A673 (cell line): Measurements from ENCODE around the gene YEATS4. TPM values are rescaled to one million over a fixed set of nuclear protein-coding genes. Genes with fewer than 3 reads are reported as not detected.

ENCODE experiments used
- BruUV-seq: library from RNA; stranded (reverse); fragments of 400-500 nt; replicated peaks from 2 replicates; lab custom pipeline; 2021; lab: Mats Ljungman, UMichigan
- CTCF ChIA-PET: fragments of 300-600 bp; sonication (Branson Sonifier 250); formaldehyde crosslinking; loops from one replicate; lab custom pipeline; 2022; ENCODE audit warnings: antibody characterized with exemption; lab: Charles Lee
- POLR2A ChIA-PET: fragments of 300-600 bp; sonication (Branson Sonifier 250); formaldehyde crosslinking; loops from one replicate; lab custom pipeline; 2022; ENCODE audit warnings: antibody characterized with exemption; ENCODE audit not compliant: low non-redundant PET; lab: Charles Lee
- DNase-seq: peaks from one replicate; pipeline ENCODE4 v3.0.0-alpha.2; 2015; ENCODE audit warnings: low spot score
- H3K27ac ChIP-seq: fragments of 200-600 bp; sonication (generic); 2 replicates; pipeline ENCODE4 v1.5.1; 2016; ENCODE audit warnings: mixed run types, low read depth, mild to moderate bottlenecking, mixed read lengths, antibody characterized with exemption, low read length; ENCODE audit not compliant: poor library complexity, severe bottlenecking
- H3K27me3 ChIP-seq: fragments of 200-600 bp; sonication (generic); replicated peaks from 2 replicates; pipeline ENCODE4 v1.6.1; 2017; ENCODE audit warnings: mixed run types, low read depth, mild to moderate bottlenecking, mixed read lengths, antibody characterized with exemption, low read length; ENCODE audit not compliant: insufficient read depth, poor library complexity
- H3K36me3 ChIP-seq: fragments of 200-600 bp; sonication (generic); 2 replicates; pipeline ENCODE4 v1.6.1; 2016; ENCODE audit warnings: mixed run types, mild to moderate bottlenecking, mixed read lengths, antibody characterized with exemption, low read length; ENCODE audit not compliant: insufficient read depth, poor library complexity, severe bottlenecking
- H3K4me1 ChIP-seq: fragments of 200-600 bp; sonication (generic); 2 replicates; pipeline ENCODE4 v1.6.1; 2017; ENCODE audit warnings: mixed run types, mild to moderate bottlenecking, mixed read lengths, antibody characterized with exemption, low read length; ENCODE audit not compliant: insufficient read depth, poor library complexity, severe bottlenecking
- H3K4me3 ChIP-seq: fragments of 200-600 bp; sonication (generic); 2 replicates; pipeline ENCODE4 v1.5.1; 2016; ENCODE audit warnings: low read depth, mixed run types, mild to moderate bottlenecking, mixed read lengths, low read length; ENCODE audit not compliant: poor library complexity, severe bottlenecking
- H3K9me3 ChIP-seq: fragments of 200-600 bp; sonication (generic); 2 replicates; pipeline ENCODE4 v1.6.1; 2016; ENCODE audit warnings: mixed run types, low read depth, mild to moderate bottlenecking, mixed read lengths, antibody characterized with exemption, low read length; ENCODE audit not compliant: poor library complexity, severe bottlenecking
- EZH2 ChIP-seq: fragments of 200-600 bp; sonication (generic); IDR thresholded peaks from 2 replicates; pipeline ENCODE4 v1.6.1; 2017; ENCODE audit warnings: borderline replicate concordance, low read depth, mild to moderate bottlenecking, mixed read lengths, antibody characterized with exemption, low read length; ENCODE audit not compliant: poor library complexity, severe bottlenecking
- intact Hi-C: fragments of 100-400 bp; cut with micrococcal nuclease; formaldehyde crosslinking; loops from one replicate; pipeline ENCODE4 v1.10.0; 2022; ENCODE audit not compliant: unreplicated experiment
- total RNA-seq: library from RNA; stranded (reverse); gene quantifications from 2 replicates; pipeline ENCODE4 v1.2.3, GENCODE V29; 2021
- TF ChIP-seq, protein P1 (sequence below): fragments of 300-800, 200-600 bp; sonication (generic); conservative IDR thresholded peaks from 2 replicates; pipeline ENCODE4 v1.5.1; 2017; ENCODE audit warnings: low read depth, mild to moderate bottlenecking, antibody characterized with exemption, low read length, moderate library complexity, mixed read lengths

The YEATS4 gene
- total RNA-seq, 1 experiment from 2014 or later = 43.7 TPM

DNA sequence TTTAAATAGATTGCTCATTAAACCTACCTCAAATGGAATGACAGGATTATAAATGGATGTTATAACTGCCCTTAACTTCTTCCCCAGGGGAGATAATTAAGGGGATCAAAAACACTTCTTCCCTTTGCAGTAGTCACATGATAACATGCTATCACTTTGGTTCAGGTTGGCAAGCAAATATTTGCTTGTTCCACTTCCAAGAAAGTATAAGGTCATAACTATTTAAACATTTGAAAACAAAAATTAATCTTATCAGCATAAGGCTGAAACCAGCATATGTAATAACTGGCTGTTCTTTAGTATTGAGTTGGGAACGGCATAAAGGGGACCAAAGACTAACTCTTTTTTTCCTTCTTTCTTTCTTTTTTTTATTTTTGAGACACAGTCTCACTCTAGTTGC, 13.8 kb upstream of the YEATS4 start:
- Histone ChIP-seq H3K27ac (no peak overlapping the region), H3K9me3 (no peaks in the 10 kb centered on the region), H3K36me3 (no peaks in the 10 kb centered on the region), H3K4me3 (no peak overlapping the region), H3K4me1 (no peaks in the 10 kb centered on the region), H3K27me3 (peaks cover 5% of the 10 kb centered on the region)
- intact Hi-C loops = no loop called here
- TF ChIP-seq, protein P1, sequence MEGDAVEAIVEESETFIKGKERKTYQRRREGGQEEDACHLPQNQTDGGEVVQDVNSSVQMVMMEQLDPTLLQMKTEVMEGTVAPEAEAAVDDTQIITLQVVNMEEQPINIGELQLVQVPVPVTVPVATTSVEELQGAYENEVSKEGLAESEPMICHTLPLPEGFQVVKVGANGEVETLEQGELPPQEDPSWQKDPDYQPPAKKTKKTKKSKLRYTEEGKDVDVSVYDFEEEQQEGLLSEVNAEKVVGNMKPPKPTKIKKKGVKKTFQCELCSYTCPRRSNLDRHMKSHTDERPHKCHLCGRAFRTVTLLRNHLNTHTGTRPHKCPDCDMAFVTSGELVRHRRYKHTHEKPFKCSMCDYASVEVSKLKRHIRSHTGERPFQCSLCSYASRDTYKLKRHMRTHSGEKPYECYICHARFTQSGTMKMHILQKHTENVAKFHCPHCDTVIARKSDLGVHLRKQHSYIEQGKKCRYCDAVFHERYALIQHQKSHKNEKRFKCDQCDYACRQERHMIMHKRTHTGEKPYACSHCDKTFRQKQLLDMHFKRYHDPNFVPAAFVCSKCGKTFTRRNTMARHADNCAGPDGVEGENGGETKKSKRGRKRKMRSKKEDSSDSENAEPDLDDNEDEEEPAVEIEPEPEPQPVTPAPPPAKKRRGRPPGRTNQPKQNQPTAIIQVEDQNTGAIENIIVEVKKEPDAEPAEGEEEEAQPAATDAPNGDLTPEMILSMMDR = no peak
- TF ChIP-seq EZH2 = no peak
- CTCF ChIA-PET = no interaction called here
- BruUV-seq = no TSS peak
- DNase-seq = no peak
- POLR2A ChIA-PET = no interaction called here

DNA sequence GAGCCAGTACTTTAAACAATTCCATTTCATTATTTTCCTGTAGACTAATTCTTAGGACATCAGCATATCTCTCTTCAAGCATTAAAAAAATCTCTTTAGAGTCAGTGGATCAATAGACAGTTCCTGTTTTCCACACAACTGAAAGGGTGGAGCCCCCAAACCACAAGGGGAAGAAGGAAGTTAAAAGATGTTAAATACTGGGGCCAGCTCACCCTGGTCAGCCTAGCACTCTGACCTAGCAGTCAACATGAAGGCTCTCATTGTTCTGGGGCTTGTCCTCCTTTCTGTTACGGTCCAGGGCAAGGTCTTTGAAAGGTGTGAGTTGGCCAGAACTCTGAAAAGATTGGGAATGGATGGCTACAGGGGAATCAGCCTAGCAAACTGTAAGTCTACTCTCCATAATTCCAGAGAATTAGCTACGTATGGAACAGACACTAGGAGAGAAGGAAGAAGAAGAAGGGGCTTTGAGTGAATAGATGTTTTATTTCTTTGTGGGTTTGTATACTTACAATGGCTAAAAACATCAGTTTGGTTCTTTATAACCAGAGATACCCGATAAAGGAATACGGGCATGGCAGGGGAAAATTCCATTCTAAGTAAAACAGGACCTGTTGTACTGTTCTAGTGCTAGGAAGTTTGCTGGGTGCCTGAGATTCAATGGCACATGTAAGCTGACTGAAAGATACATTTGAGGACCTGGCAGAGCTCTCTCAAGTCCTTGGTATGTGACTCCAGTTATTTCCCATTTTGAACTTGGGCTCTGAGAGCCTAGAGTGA, 11.2 kb upstream of the YEATS4 start, which contains the start of gene LYZ:
LYZ (plus strand) TSS at position 220 of the 777 bp plus-strand sequence; CDS start at position 248, 28 bp downstream.
- no TSS peak for BruUV-seq
- POLR2A ChIA-PET = no interaction called here
- Histone ChIP-seq H3K4me3 (no peak within 1 kb of the TSS), H3K4me1 (no peaks in the 10 kb centered on the region), H3K36me3 (no peaks in the 10 kb centered on the region), H3K27me3 (peaks cover 5% of the 10 kb centered on the region), H3K9me3 (no peaks in the 10 kb centered on the region), H3K27ac (no peak within 1 kb of the TSS)
- TF ChIP-seq, protein P1 = no peak
- TF ChIP-seq EZH2 = no peak
- no peak for DNase-seq
- intact Hi-C loops = no loop called here
- CTCF ChIA-PET = interaction anchor here (0.5 kb wide), 1 partner anchor 57 kb away, joined by 3 read pairs; no protein-coding TSS in a partner anchor

DNA sequence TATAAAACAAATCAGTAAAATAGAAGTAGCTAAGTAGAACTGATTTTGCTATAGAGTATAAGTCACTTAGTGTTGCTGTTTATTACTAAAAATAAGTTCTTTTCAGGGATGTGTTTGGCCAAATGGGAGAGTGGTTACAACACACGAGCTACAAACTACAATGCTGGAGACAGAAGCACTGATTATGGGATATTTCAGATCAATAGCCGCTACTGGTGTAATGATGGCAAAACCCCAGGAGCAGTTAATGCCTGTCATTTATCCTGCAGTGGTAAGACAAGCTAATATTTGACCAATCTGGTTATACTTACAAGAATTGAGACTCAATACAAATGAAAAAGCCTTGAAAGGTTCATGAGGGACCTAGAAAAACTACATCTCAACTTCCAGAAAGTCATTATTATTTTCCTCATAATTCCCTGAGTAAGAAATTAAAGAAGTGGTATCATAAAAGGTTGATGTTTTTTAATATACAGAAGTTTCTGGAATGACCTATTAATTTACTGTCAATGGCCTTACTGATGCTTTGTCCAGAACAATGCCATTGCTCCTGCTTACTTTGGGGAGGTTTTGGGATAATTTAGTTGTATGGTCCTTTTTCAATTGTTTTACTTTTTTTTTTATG, 9.4 kb upstream of the YEATS4 start:
- Histone ChIP-seq H3K27ac (no peak overlapping the region), H3K4me3 (no peak overlapping the region), H3K9me3 (no peaks in the 10 kb centered on the region), H3K36me3 (no peaks in the 10 kb centered on the region), H3K4me1 (no peaks in the 10 kb centered on the region), H3K27me3 (peaks cover 5% of the 10 kb centered on the region)
- POLR2A ChIA-PET = no interaction called here
- DNase-seq = no peak
- TF ChIP-seq, protein P1 = no peak
- TF ChIP-seq EZH2 = no peak
- intact Hi-C loops = loop anchor here (10.0 kb wide), 1 partner anchor 225 kb away; no protein-coding TSS in a partner anchor
- CTCF ChIA-PET = no interaction called here
- no TSS peak for BruUV-seq
